Osteocyte (in vitro differentiated cells): ENCODE data around the gene COL4A1. TPM values are rescaled to one million over a fixed set of nuclear protein-coding genes. Genes with fewer than 3 reads are reported as not detected.

Experiments used
- DNase-seq: peaks from one replicate; pipeline ENCODE4 v3.0.0; 2021; ENCODE audit warnings: mixed read lengths; ENCODE audit not compliant: unreplicated experiment; ENCODE audit errors: extremely low spot score
- H3K27ac Mint-ChIP-seq: one replicate; pipeline ENCODE4 v1.8.0; 2021; ENCODE audit warnings: mild to moderate bottlenecking, mixed read lengths; ENCODE audit not compliant: unreplicated experiment
- H3K27me3 Mint-ChIP-seq: one replicate; pipeline ENCODE4 v1.8.0; 2021; ENCODE audit warnings: mixed read lengths; ENCODE audit not compliant: unreplicated experiment
- H3K36me3 Mint-ChIP-seq: one replicate; pipeline ENCODE4 v1.8.0; 2021; ENCODE audit warnings: mixed read lengths; ENCODE audit not compliant: unreplicated experiment
- H3K4me1 Mint-ChIP-seq: one replicate; pipeline ENCODE4 v1.8.0; 2021; ENCODE audit warnings: mixed read lengths; ENCODE audit not compliant: unreplicated experiment
- H3K4me3 Mint-ChIP-seq: one replicate; pipeline ENCODE4 v1.8.0; 2021; ENCODE audit warnings: mild to moderate bottlenecking, moderate library complexity, mixed read lengths; ENCODE audit not compliant: unreplicated experiment
- H3K9me3 Mint-ChIP-seq: one replicate; pipeline ENCODE4 v1.8.0; 2021; ENCODE audit warnings: mixed read lengths; ENCODE audit not compliant: unreplicated experiment
- CTCF ChIP-seq: fragments of 200-600 bp; sonication (generic); IDR thresholded peaks from 2 replicates; pipeline ENCODE4 v1.5.0; 2021; ENCODE audit warnings: antibody characterized with exemption, mild to moderate bottlenecking, moderate library complexity
- total RNA-seq: library from RNA; stranded (reverse); gene quantifications from 2 replicates; pipeline ENCODE4 v1.2.1, GENCODE V29; 2021

The COL4A1 gene
- total RNA-seq, 1 donor from 2014 or later = 3,181 TPM

- H3K4me3 Mint-ChIP-seq = no peak overlapping the region
- H3K9me3 Mint-ChIP-seq = no peaks in the 10 kb centered on the region
- peaks cover 74% of the 10 kb centered on the region for H3K4me1 Mint-ChIP-seq
- TF ChIP-seq CTCF = no peak
- H3K27ac Mint-ChIP-seq = peak overlapping the region; percentile 41
- H3K36me3 Mint-ChIP-seq = peaks cover 57% of the 10 kb centered on the region
- no peaks in the 10 kb centered on the region for H3K27me3 Mint-ChIP-seq
- peak; percentile 77 for DNase-seq
Measured at GRCh38 chr13:110289174-110289573, 17.8 kb downstream of the COL4A1 start.

- peaks cover 64% of the 10 kb centered on the region for H3K36me3 Mint-ChIP-seq
- no peaks in the 10 kb centered on the region for H3K27me3 Mint-ChIP-seq
- peak; percentile 76 for DNase-seq
- TF ChIP-seq CTCF = no peak
- H3K9me3 Mint-ChIP-seq = no peaks in the 10 kb centered on the region
- H3K27ac Mint-ChIP-seq = peak overlapping the region; percentile 98
- peaks cover 80% of the 10 kb centered on the region for H3K4me1 Mint-ChIP-seq
- peak overlapping the region; percentile 29 for H3K4me3 Mint-ChIP-seq
Measured at GRCh38 chr13:110286833-110287819, 19.8 kb downstream of the COL4A1 start.

- Mint-ChIP-seq H3K9me3 (no peaks in the 10 kb centered on the region), H3K4me1 (peaks cover 81% of the 10 kb centered on the region), H3K36me3 (peaks cover 58% of the 10 kb centered on the region), H3K27ac (peak overlapping the region; percentile 98), H3K4me3 (no peak overlapping the region), H3K27me3 (no peaks in the 10 kb centered on the region)
- no peak for TF ChIP-seq CTCF
- DNase-seq = peak; percentile 80
Measured at GRCh38 chr13:110285991-110286832, 20.7 kb downstream of the COL4A1 start.

GRCh38 chr13:110284779-110285484 is 22.0 kb downstream of the COL4A1 start:
- TF ChIP-seq CTCF = no peak
- peaks cover 47% of the 10 kb centered on the region for H3K36me3 Mint-ChIP-seq
- DNase-seq = peak; percentile 40
- H3K9me3 Mint-ChIP-seq = no peaks in the 10 kb centered on the region
- peak overlapping the region; percentile 98 for H3K27ac Mint-ChIP-seq
- H3K27me3 Mint-ChIP-seq = no peaks in the 10 kb centered on the region
- H3K4me3 Mint-ChIP-seq = no peak overlapping the region
- H3K4me1 Mint-ChIP-seq = peaks cover 87% of the 10 kb centered on the region
